Measurements from ENCODE around the gene PRADC1.

DNA sequence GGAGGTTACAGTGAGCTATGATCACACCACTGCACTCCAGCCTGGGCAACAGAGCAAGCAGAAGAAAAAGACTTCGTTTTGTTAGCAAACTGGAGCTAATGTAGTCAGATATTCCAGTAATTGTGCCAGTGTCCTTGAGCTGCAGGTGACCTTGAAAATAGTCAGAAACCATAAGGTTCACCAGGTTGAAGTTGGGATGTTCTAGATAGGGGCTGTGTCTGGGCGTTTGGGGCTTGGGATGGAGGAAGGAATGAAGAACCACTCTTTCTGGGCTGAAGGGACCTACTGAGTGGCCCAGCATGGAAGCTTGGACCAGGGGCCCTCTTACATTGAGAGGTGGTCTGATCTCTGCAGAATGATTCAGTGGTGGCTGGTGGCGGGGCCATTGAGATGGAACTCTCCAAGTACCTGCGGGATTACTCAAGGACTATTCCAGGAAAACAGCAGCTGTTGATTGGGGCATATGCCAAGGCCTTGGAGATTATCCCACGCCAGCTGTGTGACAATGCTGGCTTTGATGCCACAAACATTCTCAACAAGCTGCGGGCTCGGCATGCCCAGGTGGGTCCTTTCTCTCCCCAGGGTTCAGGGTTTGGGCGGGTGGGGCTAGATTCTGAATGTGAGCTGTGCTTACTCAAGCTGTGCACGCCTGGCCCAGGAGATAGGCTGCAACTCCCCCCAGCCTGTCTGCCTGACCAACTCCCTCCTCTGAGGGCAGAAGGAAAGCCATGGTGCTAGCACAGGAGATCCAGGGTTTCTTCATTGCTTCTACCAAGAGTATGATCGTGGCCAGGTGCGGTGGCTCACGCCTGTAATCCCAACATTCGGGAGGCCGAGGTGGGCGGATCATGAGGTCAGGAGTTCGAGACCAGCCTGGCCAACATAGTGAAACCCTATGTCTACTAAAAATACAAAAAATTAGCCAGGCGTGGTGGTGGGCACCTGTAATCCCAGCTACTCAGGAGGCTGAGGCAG lies 18.1 kb upstream of the PRADC1 start:
- TF ChIP-seq ZBTB7A (IDR thresholded peaks at IDR 0.05; ENCODE audit: low read depth) (no peak), YY1 (IDR thresholded peaks at IDR 0.05; ENCODE audit: low read depth) (no peak), EGR1 (IDR thresholded peaks at IDR 0.05) (no peak), CEBPB (IDR thresholded peaks at IDR 0.05) (no peak), EP300 (IDR thresholded peaks at IDR 0.05; ENCODE audit: borderline replicate concordance) (no peak), NFIC (IDR thresholded peaks at IDR 0.05) (no peak), RAD21 (IDR thresholded peaks at IDR 0.05; ENCODE audit: low read depth) (no peak), FOXM1 (IDR thresholded peaks at IDR 0.05; ENCODE audit: borderline replicate concordance, low read depth) (no peak), TAF1 (IDR thresholded peaks at IDR 0.05; ENCODE audit: low read depth) (no peak)
- TF ChIP-seq, protein P1, sequence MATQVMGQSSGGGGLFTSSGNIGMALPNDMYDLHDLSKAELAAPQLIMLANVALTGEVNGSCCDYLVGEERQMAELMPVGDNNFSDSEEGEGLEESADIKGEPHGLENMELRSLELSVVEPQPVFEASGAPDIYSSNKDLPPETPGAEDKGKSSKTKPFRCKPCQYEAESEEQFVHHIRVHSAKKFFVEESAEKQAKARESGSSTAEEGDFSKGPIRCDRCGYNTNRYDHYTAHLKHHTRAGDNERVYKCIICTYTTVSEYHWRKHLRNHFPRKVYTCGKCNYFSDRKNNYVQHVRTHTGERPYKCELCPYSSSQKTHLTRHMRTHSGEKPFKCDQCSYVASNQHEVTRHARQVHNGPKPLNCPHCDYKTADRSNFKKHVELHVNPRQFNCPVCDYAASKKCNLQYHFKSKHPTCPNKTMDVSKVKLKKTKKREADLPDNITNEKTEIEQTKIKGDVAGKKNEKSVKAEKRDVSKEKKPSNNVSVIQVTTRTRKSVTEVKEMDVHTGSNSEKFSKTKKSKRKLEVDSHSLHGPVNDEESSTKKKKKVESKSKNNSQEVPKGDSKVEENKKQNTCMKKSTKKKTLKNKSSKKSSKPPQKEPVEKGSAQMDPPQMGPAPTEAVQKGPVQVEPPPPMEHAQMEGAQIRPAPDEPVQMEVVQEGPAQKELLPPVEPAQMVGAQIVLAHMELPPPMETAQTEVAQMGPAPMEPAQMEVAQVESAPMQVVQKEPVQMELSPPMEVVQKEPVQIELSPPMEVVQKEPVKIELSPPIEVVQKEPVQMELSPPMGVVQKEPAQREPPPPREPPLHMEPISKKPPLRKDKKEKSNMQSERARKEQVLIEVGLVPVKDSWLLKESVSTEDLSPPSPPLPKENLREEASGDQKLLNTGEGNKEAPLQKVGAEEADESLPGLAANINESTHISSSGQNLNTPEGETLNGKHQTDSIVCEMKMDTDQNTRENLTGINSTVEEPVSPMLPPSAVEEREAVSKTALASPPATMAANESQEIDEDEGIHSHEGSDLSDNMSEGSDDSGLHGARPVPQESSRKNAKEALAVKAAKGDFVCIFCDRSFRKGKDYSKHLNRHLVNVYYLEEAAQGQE (IDR thresholded peaks at IDR 0.05; ENCODE audit: low read depth) = no peak
- TF ChIP-seq, protein P2, sequence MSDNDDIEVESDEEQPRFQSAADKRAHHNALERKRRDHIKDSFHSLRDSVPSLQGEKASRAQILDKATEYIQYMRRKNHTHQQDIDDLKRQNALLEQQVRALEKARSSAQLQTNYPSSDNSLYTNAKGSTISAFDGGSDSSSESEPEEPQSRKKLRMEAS (IDR thresholded peaks at IDR 0.05) = no peak
